GM21723 (cell line): ENCODE results near the gene NAALADL2.
"Not testable (repeated sequence)": the region's sequence is repeated elsewhere in the genome, so short reads cannot be mapped to it uniquely, and the experiment has no call there.

Experiments
- ATAC-seq: cut with Tn5 transposase; IDR thresholded peaks from one replicate; pipeline ENCODE4 v1.9.1; 2021; ENCODE audit warnings: mild to moderate bottlenecking, moderate library complexity; ENCODE audit not compliant: unreplicated experiment

Gene NAALADL2

GRCh38 chr3:175404621-175405020 lies 545.5 kb downstream of the NAALADL2 start:
- no peak for ATAC-seq

- no peak for ATAC-seq
These were observed 551.1 kb downstream of the NAALADL2 start for GRCh38 chr3:175410251-175410650.

GRCh38 chr3:175411405-175411804 lies 552.3 kb downstream of the NAALADL2 start:
- no peak for ATAC-seq

- no peak for ATAC-seq
These were observed 552.8 kb downstream of the NAALADL2 start for GRCh38 chr3:175411946-175412345.

- no peak for ATAC-seq
These were observed 554.8 kb downstream of the NAALADL2 start for GRCh38 chr3:175413926-175414325.

GRCh38 chr3:175416600-175416999 lies 557.5 kb downstream of the NAALADL2 start:
- ATAC-seq = no peak

GRCh38 chr3:175417426-175417825 lies 558.3 kb downstream of the NAALADL2 start:
- no peak for ATAC-seq

GRCh38 chr3:175421902-175422301 lies 562.8 kb downstream of the NAALADL2 start:
- ATAC-seq = no peak

GRCh38 chr3:175422744-175423143 lies 563.6 kb downstream of the NAALADL2 start:
- ATAC-seq = no peak

- not testable (repeated sequence) for ATAC-seq
These were observed 564.7 kb downstream of the NAALADL2 start for GRCh38 chr3:175423848-175424247.

- no peak for ATAC-seq
These were observed 567.7 kb downstream of the NAALADL2 start for GRCh38 chr3:175426805-175427204.

- ATAC-seq = no peak
These were observed 569.3 kb downstream of the NAALADL2 start for GRCh38 chr3:175428466-175428865.

GRCh38 chr3:175430983-175431773 lies 572.0 kb downstream of the NAALADL2 start:
- ATAC-seq = no peak

- ATAC-seq = no peak
These were observed 573.4 kb downstream of the NAALADL2 start for GRCh38 chr3:175432376-175433025.

GRCh38 chr3:175433026-175433674 lies 574.0 kb downstream of the NAALADL2 start:
- no peak for ATAC-seq

- no peak for ATAC-seq
These were observed 575.4 kb downstream of the NAALADL2 start for GRCh38 chr3:175434561-175434960.

GRCh38 chr3:175443682-175444081 lies 584.5 kb downstream of the NAALADL2 start:
- ATAC-seq = no peak

- ATAC-seq = no peak
These were observed 586.6 kb downstream of the NAALADL2 start for GRCh38 chr3:175445741-175446140.

GRCh38 chr3:175447521-175447920 lies 588.4 kb downstream of the NAALADL2 start:
- ATAC-seq = no peak

- ATAC-seq = no peak
These were observed 594.2 kb downstream of the NAALADL2 start for GRCh38 chr3:175453361-175453760.

- ATAC-seq = no peak
These were observed 597.3 kb downstream of the NAALADL2 start for GRCh38 chr3:175456466-175456865.

GRCh38 chr3:175457301-175457700 lies 598.2 kb downstream of the NAALADL2 start:
- no peak for ATAC-seq
